ENCODE measurements around the gene KLHL36.

GRCh38 chr16:84677017-84677803 lies 28.9 kb downstream of the KLHL36 start:
- TF ChIP-seq CTCF (IDR thresholded peaks at IDR 0.05; ENCODE audit: insufficient read depth, low read depth, low read length) (no peak), EZH2 (IDR thresholded peaks at IDR 0.05; ENCODE audit: insufficient read depth, low read length) (no peak)
